ENCODE measurements around the gene THNSL1. TPM values are rescaled to one million over a fixed set of nuclear protein-coding genes. Genes with fewer than 3 reads are reported as not detected.

Gene THNSL1
- polyA plus RNA-seq, 1 of the 3 experiments (the other 2 are of a cell fraction), result 1.3 TPM

- no peak for TF ChIP-seq REST (IDR thresholded peaks at IDR 0.05; ENCODE audit: low read depth, low read length)
Measured at GRCh38 chr10:25024528-25024927, 8.1 kb downstream of the THNSL1 start (continued).

- Histone ChIP-seq H3K4me1 (ENCODE audit: control insufficient read depth in 1 of 2, insufficient read depth in 2 of 2, low read depth in 1 of 2, low read length in 1 of 2) (no peaks in the 10 kb centered on the region), H3K79me2 (ENCODE audit: insufficient read depth) (no peaks in the 10 kb centered on the region), H3K9me3 (no peaks in the 10 kb centered on the region), H3K9ac (no peak overlapping the region), H3K4me3 (ENCODE audit: low read depth in 2 of 2, low read length in 1 of 2) (no peak overlapping the region), H3K27me3 (ENCODE audit: insufficient read depth) (no peaks in the 10 kb centered on the region), H3K4me2 (no peak overlapping the region), H3K36me3 (replicated peaks in 1 of 2; ENCODE audit: control insufficient read depth in 1 of 2, insufficient read depth in 2 of 2, low read length in 1 of 2) (peaks cover 5 to 7% of the 10 kb centered on the region in 2 experiments), H3K9me2 (no peaks in the 10 kb centered on the region), H3F3A (replicated peaks; ENCODE audit: insufficient read depth) (no peaks in the 10 kb centered on the region), H3K27ac (ENCODE audit: low read depth in 2 of 2, low read length in 1 of 2) (no peak overlapping the region), H4K20me1 (ENCODE audit: insufficient read depth) (no peaks in the 10 kb centered on the region), H2AFZ (ENCODE audit: low read depth) (no peak overlapping the region)
- DNase-seq, result no peak
- ChIA-PET POLR2A (no interaction called here), CTCF (no interaction called here)
- 82% methylated on average over 1 of the region's 1 CpG for WGBS (ENCODE audit: low lambda C conversion rate)
- TF ChIP-seq RAD21 (IDR thresholded peaks at IDR 0.05; ENCODE audit: low read length) (no peak), CTCF (IDR thresholded peaks at IDR 0.05) (no peak), PBX3 (IDR thresholded peaks at IDR 0.05) (peak; percentile 72), TCF12 (IDR thresholded peaks at IDR 0.05) (peak; percentile 25; the same call in 1 of the 2 replicates), JUND (IDR thresholded peaks at IDR 0.05) (peak; percentile 21; the same call in 1 of the 2 replicates), FOXM1 (IDR thresholded peaks at IDR 0.05; ENCODE audit: low read depth) (no peak), NFIC (IDR thresholded peaks at IDR 0.05; ENCODE audit: borderline replicate concordance) (no peak), NRF1 (IDR thresholded peaks at IDR 0.05; ENCODE audit: low read depth, low read length) (no peak), RFX5 (IDR thresholded peaks at IDR 0.05; ENCODE audit: low read length) (no peak), EZH2phosphoT487 (IDR thresholded peaks at IDR 0.05; ENCODE audit: borderline replicate concordance, low read depth) (no peak), TEAD4 (IDR thresholded peaks at IDR 0.05; ENCODE audit: borderline replicate concordance, insufficient read depth) (peak; percentile 27; the same call in 1 of the 2 replicates), FOXJ3 (CRISPR knock-in tag; IDR thresholded peaks at IDR 0.05) (no peak), USF1 (IDR thresholded peaks at IDR 0.05; ENCODE audit: borderline replicate concordance, low read depth) (no peak)
Measured at GRCh38 chr10:25026463-25026862, 10.1 kb downstream of the THNSL1 start.

Data from SK-N-SH (cell line).